SU-DHL-6 (cell line): Measurements from ENCODE around the gene OSM.

Experiments used
- H2AFZ ChIP-seq: fragments of 200-600 bp; sonication (generic); 2 replicates; pipeline ENCODE4 v1.6.1; 2014; ENCODE audit warnings: low read depth, mild to moderate bottlenecking, moderate library complexity, mixed read lengths, antibody characterized with exemption, low read length; ENCODE audit not compliant: severe bottlenecking
- H3F3A ChIP-seq: fragments of 200-600 bp; shearing (Covaris generic); 2 replicates; pipeline ENCODE4 v1.6.0; 2016; ENCODE audit warnings: antibody characterized with exemption, mild to moderate bottlenecking; ENCODE audit not compliant: insufficient read depth
- H3K27ac ChIP-seq: fragments of 200-600 bp; sonication (generic); 2 replicates; pipeline ENCODE4 v1.5.1; 2016; ENCODE audit warnings: low read depth, mild to moderate bottlenecking, low read length, moderate library complexity, mixed read lengths
- H3K27me3 ChIP-seq: fragments of 200-600 bp; sonication (generic), shearing (Covaris generic); 2 replicates; pipeline ENCODE4 v1.6.0; 2014; ENCODE audit warnings: mild to moderate bottlenecking, low read length
- H3K36me3 ChIP-seq: fragments of 200-600 bp; sonication (generic); 2 replicates; pipeline ENCODE4 v1.6.1; 2014; ENCODE audit warnings: mild to moderate bottlenecking, low read length, mixed read lengths
- H3K4me2 ChIP-seq: fragments of 300-600, 200-600 bp; shearing (Covaris generic), sonication (generic); 2 replicates; pipeline ENCODE4 v1.6.0; 2014; ENCODE audit warnings: low read length, low read depth, mild to moderate bottlenecking; ENCODE audit not compliant: poor library complexity, severe bottlenecking
- H3K4me3 ChIP-seq: fragments of 200-600 bp; sonication (generic); 2 replicates; pipeline ENCODE4 v1.5.1; 2014; ENCODE audit warnings: antibody characterized with exemption, low read length, mild to moderate bottlenecking, mixed read lengths; ENCODE audit not compliant: insufficient read depth, poor library complexity, severe bottlenecking
- H3K79me2 ChIP-seq: fragments of 200-600 bp; sonication (generic); 2 replicates; pipeline ENCODE4 v1.6.1; 2014; ENCODE audit warnings: mild to moderate bottlenecking, low read length, moderate library complexity; ENCODE audit not compliant: insufficient read depth
- H3K9ac ChIP-seq: fragments of 200-600 bp; sonication (generic); 2 replicates; pipeline ENCODE4 v1.7.0; 2014; ENCODE audit warnings: mild to moderate bottlenecking, low read length
- H3K9me2 ChIP-seq: fragments of 200-600 bp; sonication (generic); replicated peaks from 2 replicates; pipeline ENCODE4 v1.6.1; 2014; ENCODE audit warnings: low read length; ENCODE audit not compliant: insufficient read depth
- H3K9me3 ChIP-seq: fragments of 200-600 bp; sonication (generic); 2 replicates; pipeline ENCODE4 v1.6.1; 2014; ENCODE audit warnings: low read length, mixed read lengths; ENCODE audit not compliant: insufficient read depth
- H4K20me1 ChIP-seq: fragments of 200-600 bp; sonication (generic); 2 replicates; pipeline ENCODE4 v1.6.1; 2014; ENCODE audit warnings: low read depth, mild to moderate bottlenecking, antibody characterized with exemption, low read length, moderate library complexity, mixed read lengths
- CTCF ChIP-seq: fragments of 200-600 bp; sonication (generic); IDR thresholded peaks from one replicate; pipeline ENCODE4 v1.5.1; 2017; ENCODE audit warnings: antibody characterized with exemption, mild to moderate bottlenecking, low read length, moderate library complexity; ENCODE audit not compliant: insufficient read depth, poor library complexity, severe bottlenecking
- EZH2phosphoT487 ChIP-seq: fragments of 200-600 bp; sonication (generic), shearing (Covaris generic); conservative IDR thresholded peaks from 2 replicates; pipeline ENCODE4 v1.6.1; 2018; ENCODE audit warnings: mild to moderate bottlenecking, antibody characterized with exemption, low read length, moderate library complexity, mixed read lengths

Gene OSM

GRCh38 chr22:30313527-30314363 lies 47.1 kb upstream of the OSM start:
- no peaks in the 10 kb centered on the region for H3F3A ChIP-seq

GRCh38 chr22:30312053-30312452 lies 45.4 kb upstream of the OSM start:
- no peaks in the 10 kb centered on the region for H3K9me3 ChIP-seq
- H3K4me3 ChIP-seq: no peak overlapping the region
- TF ChIP-seq EZH2phosphoT487 (no peak), CTCF (no peak)
- H3K27me3 ChIP-seq: no peaks in the 10 kb centered on the region
- H2AFZ ChIP-seq: no peak overlapping the region
- H3F3A ChIP-seq: no peaks in the 10 kb centered on the region
- no peak overlapping the region for H3K4me2 ChIP-seq
- no peaks in the 10 kb centered on the region for H4K20me1 ChIP-seq
- H3K27ac ChIP-seq: no peak overlapping the region
- H3K36me3 ChIP-seq: no peaks in the 10 kb centered on the region
- H3K9me2 ChIP-seq: no peaks in the 10 kb centered on the region
- no peak overlapping the region for H3K9ac ChIP-seq
- H3K79me2 ChIP-seq: no peaks in the 10 kb centered on the region

More at GRCh38 chr22:30313527-30314363, 47.1 kb upstream of the OSM start:
- no peak for TF ChIP-seq EZH2phosphoT487
- TF ChIP-seq CTCF: no peak
- no peak overlapping the region for H3K4me2 ChIP-seq
- H3K27ac ChIP-seq: no peak overlapping the region
- H4K20me1 ChIP-seq: no peaks in the 10 kb centered on the region
- no peak overlapping the region for H3K9ac ChIP-seq
- H3K9me2 ChIP-seq: no peaks in the 10 kb centered on the region
- no peaks in the 10 kb centered on the region for H3K9me3 ChIP-seq
- no peaks in the 10 kb centered on the region for H3K36me3 ChIP-seq
- no peak overlapping the region for H2AFZ ChIP-seq
- H3K27me3 ChIP-seq: no peaks in the 10 kb centered on the region
- no peaks in the 10 kb centered on the region for H3K79me2 ChIP-seq
- no peak overlapping the region for H3K4me3 ChIP-seq

- Histone ChIP-seq H3K9me2 (no peaks in the 10 kb centered on the region), H4K20me1 (no peaks in the 10 kb centered on the region), H3F3A (no peaks in the 10 kb centered on the region), H3K4me3 (no peak overlapping the region), H3K79me2 (no peaks in the 10 kb centered on the region), H3K36me3 (no peaks in the 10 kb centered on the region), H3K4me2 (no peak overlapping the region), H3K9me3 (no peaks in the 10 kb centered on the region), H3K27ac (no peak overlapping the region), H3K27me3 (no peaks in the 10 kb centered on the region), H2AFZ (no peak overlapping the region), H3K9ac (no peak overlapping the region)
- TF ChIP-seq CTCF: no peak
Measured at GRCh38 chr22:30310881-30311771, 44.5 kb upstream of the OSM start.
